ENCODE data around the gene TRPV2.

GRCh38 chr17:16442594-16443510 lies 27.5 kb downstream of the TRPV2 start:
- TF ChIP-seq, protein P1, sequence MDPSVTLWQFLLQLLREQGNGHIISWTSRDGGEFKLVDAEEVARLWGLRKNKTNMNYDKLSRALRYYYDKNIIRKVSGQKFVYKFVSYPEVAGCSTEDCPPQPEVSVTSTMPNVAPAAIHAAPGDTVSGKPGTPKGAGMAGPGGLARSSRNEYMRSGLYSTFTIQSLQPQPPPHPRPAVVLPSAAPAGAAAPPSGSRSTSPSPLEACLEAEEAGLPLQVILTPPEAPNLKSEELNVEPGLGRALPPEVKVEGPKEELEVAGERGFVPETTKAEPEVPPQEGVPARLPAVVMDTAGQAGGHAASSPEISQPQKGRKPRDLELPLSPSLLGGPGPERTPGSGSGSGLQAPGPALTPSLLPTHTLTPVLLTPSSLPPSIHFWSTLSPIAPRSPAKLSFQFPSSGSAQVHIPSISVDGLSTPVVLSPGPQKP (IDR thresholded peaks at IDR 0.05; ENCODE audit: borderline replicate concordance, low read depth, low read length), result no peak
- TF ChIP-seq MAFK (IDR thresholded peaks at IDR 0.05; ENCODE audit: low read depth, low read length) (no peak), RAD21 (IDR thresholded peaks at IDR 0.05; ENCODE audit: low read length) (no peak), POLR2A (IDR thresholded peaks at IDR 0.05; ENCODE audit: low read depth, low read length) (no peak), FOS (IDR thresholded peaks at IDR 0.05; ENCODE audit: low read depth, low read length) (no peak), SMC3 (IDR thresholded peaks at IDR 0.05; ENCODE audit: low read depth, low read length) (no peak), RCOR1 (IDR thresholded peaks at IDR 0.05; ENCODE audit: insufficient replicate concordance, low read length) (no peak), CHD1 (IDR thresholded peaks at IDR 0.05; ENCODE audit: low read depth, low read length) (no peak), MAZ (IDR thresholded peaks at IDR 0.05; ENCODE audit: borderline replicate concordance, low read depth, low read length) (no peak)
- TF ChIP-seq, protein P2, sequence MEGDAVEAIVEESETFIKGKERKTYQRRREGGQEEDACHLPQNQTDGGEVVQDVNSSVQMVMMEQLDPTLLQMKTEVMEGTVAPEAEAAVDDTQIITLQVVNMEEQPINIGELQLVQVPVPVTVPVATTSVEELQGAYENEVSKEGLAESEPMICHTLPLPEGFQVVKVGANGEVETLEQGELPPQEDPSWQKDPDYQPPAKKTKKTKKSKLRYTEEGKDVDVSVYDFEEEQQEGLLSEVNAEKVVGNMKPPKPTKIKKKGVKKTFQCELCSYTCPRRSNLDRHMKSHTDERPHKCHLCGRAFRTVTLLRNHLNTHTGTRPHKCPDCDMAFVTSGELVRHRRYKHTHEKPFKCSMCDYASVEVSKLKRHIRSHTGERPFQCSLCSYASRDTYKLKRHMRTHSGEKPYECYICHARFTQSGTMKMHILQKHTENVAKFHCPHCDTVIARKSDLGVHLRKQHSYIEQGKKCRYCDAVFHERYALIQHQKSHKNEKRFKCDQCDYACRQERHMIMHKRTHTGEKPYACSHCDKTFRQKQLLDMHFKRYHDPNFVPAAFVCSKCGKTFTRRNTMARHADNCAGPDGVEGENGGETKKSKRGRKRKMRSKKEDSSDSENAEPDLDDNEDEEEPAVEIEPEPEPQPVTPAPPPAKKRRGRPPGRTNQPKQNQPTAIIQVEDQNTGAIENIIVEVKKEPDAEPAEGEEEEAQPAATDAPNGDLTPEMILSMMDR (conservative IDR thresholded peaks at IDR 0.05; ENCODE audit: low read depth, low read length), result no peak
- TF ChIP-seq, protein P3, sequence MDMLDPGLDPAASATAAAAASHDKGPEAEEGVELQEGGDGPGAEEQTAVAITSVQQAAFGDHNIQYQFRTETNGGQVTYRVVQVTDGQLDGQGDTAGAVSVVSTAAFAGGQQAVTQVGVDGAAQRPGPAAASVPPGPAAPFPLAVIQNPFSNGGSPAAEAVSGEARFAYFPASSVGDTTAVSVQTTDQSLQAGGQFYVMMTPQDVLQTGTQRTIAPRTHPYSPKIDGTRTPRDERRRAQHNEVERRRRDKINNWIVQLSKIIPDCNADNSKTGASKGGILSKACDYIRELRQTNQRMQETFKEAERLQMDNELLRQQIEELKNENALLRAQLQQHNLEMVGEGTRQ (IDR thresholded peaks at IDR 0.05; ENCODE audit: low read depth, low read length), result no peak

Data from IMR-90 (cell line).